HepG2 (cell line): ENCODE data around the gene MYL4. TPM values are rescaled to one million over a fixed set of nuclear protein-coding genes. Genes with fewer than 3 reads are reported as not detected.
"Not testable (repeated sequence)": the region's sequence is repeated elsewhere in the genome, so short reads cannot be mapped to it uniquely, and the experiment has no call there.

ENCODE experiments used
- ATAC-seq: fragments of 200-7000 bp; cut with Tn5 transposase; 3 replicates; pipeline ENCODE4 v1.9.1; 2020; ENCODE audit warnings: mild to moderate bottlenecking, moderate library complexity
- BruUV-seq: library from RNA; stranded (reverse); fragments of 400-500 nt; replicated peaks from 2 replicates; lab custom pipeline; 2021; lab: Mats Ljungman, UMichigan
- CTCF ChIA-PET: fragments of 300-600 bp; formaldehyde crosslinking; extraction: SDS; loops from one replicate; lab custom pipeline; 2021; ENCODE audit warnings: low total read pairs, inconsistent platforms, low intra/inter-chr PET ratio; lab: Yijun Ruan, JAX
- POLR2A ChIA-PET: fragments of 350-600 bp; sonication (Branson Sonifier 250); formaldehyde crosslinking; loops from one replicate; lab custom pipeline; 2020; ENCODE audit warnings: antibody characterized with exemption, inconsistent platforms; lab: Yijun Ruan, JAX
- DNase-seq: peaks from one replicate; pipeline ENCODE4 v3.0.0-alpha.2; 2015; ENCODE audit warnings: low spot score
- FAIRE-seq: peaks from 3 replicates; lab custom pipeline; 2011; peaks lifted over from hg19 to GRCh38; lab: Jason Lieb, UNC
- H2AFZ ChIP-seq: one replicate; pipeline ENCODE4 v1.6.1; 2011; ENCODE audit warnings: low read length, inconsistent platforms
- H3K27ac ChIP-seq: fragments of 300-600 bp; 3 replicates; pipeline ENCODE4 v1.8.0; 2011; ENCODE audit warnings: mixed run types, mild to moderate bottlenecking, mixed read lengths, low read length, inconsistent platforms; ENCODE audit not compliant: insufficient read depth; ENCODE audit errors: extremely low read length
- H3K27me3 ChIP-seq, 2 experiments: fragments of 200-600 bp in 1 of 2; 2 replicates in 1 of 2; 3 replicates in 1 of 2; pipeline versions ENCODE4 v1.6.0 to v1.8.0; 2011; ENCODE audit warnings: low read length in 2 of 2, mild to moderate bottlenecking in 2 of 2, moderate library complexity in 2 of 2, inconsistent platforms in 1 of 2; ENCODE audit not compliant: insufficient read depth in 2 of 2, control insufficient read depth in 1 of 2
- H3K36me3 ChIP-seq, 2 experiments: fragments of 200-600 bp in 1 of 2; replicated peaks in 1 of 2; 2 replicates in 1 of 2; 3 replicates in 1 of 2; pipeline versions ENCODE4 v1.5.1 to v1.8.0; 2011; ENCODE audit warnings: low read length in 2 of 2, inconsistent platforms in 1 of 2; ENCODE audit not compliant: insufficient read depth in 2 of 2, control insufficient read depth in 1 of 2
- H3K4me1 ChIP-seq: 2 replicates; pipeline ENCODE4 v1.5.1; 2012; ENCODE audit warnings: low read length, inconsistent platforms; ENCODE audit not compliant: insufficient read depth
- H3K4me2 ChIP-seq: 2 replicates; pipeline ENCODE4 v1.6.0; 2011; ENCODE audit warnings: low read depth, low read length, inconsistent platforms
- H3K4me3 ChIP-seq, 3 experiments: fragments of 200-600 bp in 1 of 3; sonication (generic), shearing (Covaris generic) in 1 of 3; replicated peaks in 1 of 3; 2 replicates each; pipeline ENCODE4 v1.5.1; 2011 to 2016; ENCODE audit warnings: low read length in 3 of 3, inconsistent platforms in 2 of 3, low read depth in 2 of 3, mild to moderate bottlenecking in 2 of 3, control low read depth in 1 of 3, mixed read lengths in 1 of 3; ENCODE audit not compliant: insufficient read depth in 1 of 3
- H3K79me2 ChIP-seq: one replicate; pipeline ENCODE4 v1.6.1; 2011; ENCODE audit warnings: low read length, inconsistent platforms; ENCODE audit not compliant: insufficient read depth
- H3K9ac ChIP-seq: 2 replicates; pipeline ENCODE4 v1.6.0; 2011; ENCODE audit warnings: mild to moderate bottlenecking, low read depth, low read length, inconsistent platforms; ENCODE audit not compliant: insufficient read depth
- H3K9me3 ChIP-seq: 2 replicates; pipeline ENCODE4 v1.5.1; 2012; ENCODE audit warnings: mild to moderate bottlenecking, low read length
- H4K20me1 ChIP-seq: 2 replicates; pipeline ENCODE4 v1.6.0; 2011; ENCODE audit warnings: inconsistent platforms, mild to moderate bottlenecking, low read length, moderate library complexity; ENCODE audit not compliant: insufficient read depth
- ARHGAP35 ChIP-seq: sonication (generic); formaldehyde crosslinking; IDR thresholded peaks from 2 replicates; pipeline ENCODE4 v1.9.0; 2022; ENCODE audit warnings: mild to moderate bottlenecking, inconsistent platforms, moderate library complexity, missing genetic modification reagents, borderline replicate concordance
- MTF1 ChIP-seq: sonication (generic); formaldehyde crosslinking; IDR thresholded peaks from 2 replicates; pipeline ENCODE4 v1.5.0; 2020; ENCODE audit warnings: missing genetic modification reagents
- PPARG ChIP-seq: conservative IDR thresholded peaks from 2 replicates; pipeline ENCODE4 v1.6.1; 2016; ENCODE audit warnings: missing biosample characterization, missing genetic modification reagents
- WGBS: methylation state at CpG from one replicate; pipeline ENCODE4 v1.1.6; 2017; ENCODE audit warnings: low lambda C conversion rate; 5-methylcytosine and 5-hydroxymethylcytosine counted together
- in situ Hi-C: cut with HindIII; loops from 2 replicates; pipeline ENCODE4 v1.10.0; 2017; ENCODE audit warnings: low pct_unique_long_range_greater_than_20kb; ENCODE audit not compliant: extremely low pct_ligation_motif_present
- intact Hi-C: fragments of 100-400 bp; cut with micrococcal nuclease; formaldehyde crosslinking; loops from one replicate; pipeline ENCODE4 v1.10.0; 2022; ENCODE audit not compliant: unreplicated experiment
- polyA plus RNA-seq, 8 experiments: library from polyadenylated mRNA; depleted of rRNA in 3 of 8; stranded (reverse) in 7 of 8; unstranded in 1 of 8; fragments of >200 nt; fragmentation: Illumina TruSeq in 4 of 8; extraction: Trizol in 4 of 8; gene quantifications; 2 replicates each; pipeline versions ENCODE4 v1.2.1 to v1.2.3, GENCODE V29; 2011 to 2016; ENCODE audit warnings: low read depth in 4 of 8, missing spikeins in 1 of 8, mixed read lengths in 1 of 8; ENCODE audit not compliant: insufficient read depth in 1 of 8
- total RNA-seq, 5 experiments: library from RNA; depleted of rRNA; stranded (reverse); fragments of >200 nt; fragmentation: Illumina TruSeq; extraction: Trizol; gene quantifications; 2 replicates each; pipeline ENCODE4 v1.2.3, GENCODE V29; 2016; ENCODE audit warnings: low read depth in 1 of 5
- TF ChIP-seq, protein P1 (sequence below): sonication (generic); formaldehyde crosslinking; IDR thresholded peaks from 2 replicates; pipeline ENCODE4 v1.5.0; 2020; ENCODE audit warnings: missing genetic modification reagents

Gene MYL4
- total and polyA plus RNA-seq, 2 of the 13 experiments (the other 11 are each of a cell fraction or from before 2014, with no cell fraction given): not detected

DNA sequence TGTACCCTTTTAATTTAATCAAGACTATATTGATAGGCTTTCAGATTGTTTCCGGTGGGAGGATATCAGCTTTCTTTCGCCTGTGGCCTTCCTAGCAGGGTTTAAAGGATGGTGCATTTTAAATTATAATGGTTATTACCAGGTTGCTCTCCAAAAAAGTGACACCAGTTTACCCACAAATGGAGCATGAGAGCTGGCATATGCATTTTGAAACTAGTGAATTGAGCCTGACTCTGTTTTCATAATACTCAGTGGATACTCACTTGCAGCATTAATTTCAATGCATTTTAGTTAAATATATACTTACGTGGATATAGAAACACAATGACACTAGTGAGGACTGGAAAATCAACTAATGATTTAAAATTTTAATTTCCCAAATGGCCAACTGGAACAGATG is 5.8 kb downstream of the MYL4 start:
- Histone ChIP-seq H4K20me1 (no peaks in the 10 kb centered on the region), H3K9ac (no peak overlapping the region), H3K79me2 (no peaks in the 10 kb centered on the region), H3K4me2 (no peak overlapping the region), H3K4me1 (no peaks in the 10 kb centered on the region), H3K9me3 (no peaks in the 10 kb centered on the region), H3K36me3 (no peaks in the 10 kb centered on the region), H2AFZ (no peak overlapping the region), H3K27ac (no peak overlapping the region), H3K27me3 (peaks cover 0 to 17% of the 10 kb centered on the region in 2 experiments; a peak in 3 of 5 replicates), H3K4me3 (no peak overlapping the region)
- 39% methylated on average over 3 of the region's 3 CpGs for WGBS
- BruUV-seq: no TSS peak
- ATAC-seq (no peak), FAIRE-seq (no peak), DNase-seq (no peak)
- TF ChIP-seq, protein P1, sequence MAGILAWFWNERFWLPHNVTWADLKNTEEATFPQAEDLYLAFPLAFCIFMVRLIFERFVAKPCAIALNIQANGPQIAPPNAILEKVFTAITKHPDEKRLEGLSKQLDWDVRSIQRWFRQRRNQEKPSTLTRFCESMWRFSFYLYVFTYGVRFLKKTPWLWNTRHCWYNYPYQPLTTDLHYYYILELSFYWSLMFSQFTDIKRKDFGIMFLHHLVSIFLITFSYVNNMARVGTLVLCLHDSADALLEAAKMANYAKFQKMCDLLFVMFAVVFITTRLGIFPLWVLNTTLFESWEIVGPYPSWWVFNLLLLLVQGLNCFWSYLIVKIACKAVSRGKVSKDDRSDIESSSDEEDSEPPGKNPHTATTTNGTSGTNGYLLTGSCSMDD (CRISPR knock-in tag): no peak
- TF ChIP-seq PPARG: no peak
- no peak for TF ChIP-seq MTF1 (CRISPR knock-in tag)
- TF ChIP-seq ARHGAP35 (CRISPR knock-in tag): no peak
- in situ Hi-C loops: no loop called here
- ChIA-PET POLR2A (no interaction called here), CTCF (no interaction called here)
- intact Hi-C loops: no loop called here

DNA sequence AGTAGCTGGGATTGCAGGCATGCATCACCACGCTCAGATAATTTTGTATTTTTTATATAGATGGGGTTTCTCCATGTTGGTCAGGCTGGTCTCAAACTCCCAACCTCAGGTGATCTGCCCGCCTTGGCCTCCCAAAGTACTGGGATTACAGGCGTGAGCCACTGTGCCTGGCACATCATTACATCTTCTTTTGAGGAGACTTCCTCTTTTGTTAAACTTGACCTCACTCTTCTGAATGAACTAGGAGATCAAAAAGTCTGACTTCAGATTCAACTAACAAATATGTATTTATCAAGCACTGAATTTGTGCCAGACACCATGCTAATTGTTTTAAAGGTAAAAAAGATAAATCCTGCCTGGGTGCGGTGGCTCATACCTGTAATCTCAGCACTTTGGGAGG is 7.7 kb downstream of the MYL4 start:
- H3K9ac ChIP-seq, H3K4me3 ChIP-seq, H3K79me2 ChIP-seq, H3K4me2 ChIP-seq, POLR2A ChIA-PET, CTCF ChIA-PET, H3K9me3 ChIP-seq, H3K36me3 ChIP-seq, in situ Hi-C loops, H3K4me1 ChIP-seq, H4K20me1 ChIP-seq, BruUV-seq, ATAC-seq, H2AFZ ChIP-seq, DNase-seq, H3K27ac ChIP-seq, intact Hi-C loops, FAIRE-seq: not testable (repeated sequence)
- peaks cover 2 to 26% of the 10 kb centered on the region in 2 experiments; a peak in 3 of 5 replicates for H3K27me3 ChIP-seq
- WGBS: 83% methylated on average over 4 of the region's 4 CpGs

DNA sequence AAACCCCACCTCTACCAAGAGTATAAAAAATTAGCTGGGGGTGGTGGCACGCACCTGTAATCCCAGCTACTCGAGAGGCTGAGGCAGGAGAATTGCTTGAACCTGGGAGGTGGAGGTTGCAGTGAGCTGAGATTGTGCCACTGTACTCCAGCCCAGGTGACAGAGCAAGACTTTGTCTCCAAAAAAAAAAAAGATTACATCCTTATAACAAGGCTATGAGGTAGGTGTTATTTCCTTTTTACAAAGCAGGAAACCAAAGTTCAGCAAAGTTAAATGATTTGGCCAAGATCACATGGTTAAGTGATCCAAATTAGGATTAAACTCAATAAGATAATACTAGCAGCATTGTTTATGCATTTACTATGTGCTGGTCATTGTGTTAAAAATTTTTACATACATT is 8.1 kb downstream of the MYL4 start:
- H3K4me3 ChIP-seq, H3K27ac ChIP-seq, DNase-seq, ATAC-seq, H3K4me2 ChIP-seq, H3K9ac ChIP-seq, POLR2A ChIA-PET, H3K36me3 ChIP-seq, FAIRE-seq, BruUV-seq, H3K79me2 ChIP-seq, H2AFZ ChIP-seq, H3K9me3 ChIP-seq, CTCF ChIA-PET, in situ Hi-C loops, H3K4me1 ChIP-seq, H4K20me1 ChIP-seq, intact Hi-C loops: not testable (repeated sequence)
- WGBS: 30% methylated on average over 2 of the region's 2 CpGs
- peaks cover 4 to 28% of the 10 kb centered on the region in 2 experiments; a peak in 3 of 5 replicates for H3K27me3 ChIP-seq
